ENCODE measurements around the gene GAMT.

GRCh38 chr19:1420590-1420989 lies 19.2 kb upstream of the GAMT start:
- TF ChIP-seq GATA2 (IDR thresholded peaks at IDR 0.05; ENCODE audit: low read depth, low read length) (no peak), GATA3 (IDR thresholded peaks at IDR 0.05; ENCODE audit: low read depth, low read length) (no peak)
